HG03558 (cell line): ENCODE data around the gene SNX27.
"Not testable (repeated sequence)": the region's sequence is repeated elsewhere in the genome, so short reads cannot be mapped to it uniquely, and the experiment has no call there.

Experiments used
- ATAC-seq: cut with Tn5 transposase; IDR thresholded peaks from one replicate; pipeline ENCODE4 v1.9.1; 2021; ENCODE audit warnings: moderate number of reproducible peaks; ENCODE audit not compliant: unreplicated experiment; ENCODE audit errors: extremely low read depth

The SNX27 gene

DNA sequence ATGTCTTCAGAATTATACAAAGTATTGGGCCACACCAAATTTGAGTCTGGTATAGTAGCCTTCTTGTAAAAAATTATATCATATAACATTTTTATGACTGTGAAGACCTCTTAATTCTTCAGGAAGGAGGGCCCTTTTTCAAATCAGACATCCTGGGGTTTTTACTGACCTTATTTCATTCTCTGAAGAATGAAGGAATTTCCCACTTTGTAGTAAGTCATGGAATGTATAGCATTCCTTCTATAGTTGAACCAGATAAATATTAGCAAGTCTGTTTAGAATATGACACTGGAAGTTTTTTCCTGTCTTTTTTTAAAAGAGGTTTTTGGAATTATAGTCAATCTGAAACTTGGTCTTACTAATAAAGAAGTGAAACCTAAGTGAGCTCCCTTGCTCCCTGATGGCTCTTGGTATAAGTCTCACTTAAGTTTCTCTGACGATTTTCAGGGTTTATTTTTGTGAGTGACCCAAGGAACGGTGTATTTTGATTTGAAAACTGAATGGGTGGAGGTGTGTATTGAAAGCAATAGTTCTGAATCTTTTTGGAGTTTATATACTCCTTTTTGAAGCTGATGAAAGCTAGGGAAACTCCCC lies 23.7 kb downstream of the SNX27 start:
- no peak for ATAC-seq

GRCh38 chr1:151638074-151638775 lies 26.4 kb downstream of the SNX27 start:
- ATAC-seq: no peak

DNA sequence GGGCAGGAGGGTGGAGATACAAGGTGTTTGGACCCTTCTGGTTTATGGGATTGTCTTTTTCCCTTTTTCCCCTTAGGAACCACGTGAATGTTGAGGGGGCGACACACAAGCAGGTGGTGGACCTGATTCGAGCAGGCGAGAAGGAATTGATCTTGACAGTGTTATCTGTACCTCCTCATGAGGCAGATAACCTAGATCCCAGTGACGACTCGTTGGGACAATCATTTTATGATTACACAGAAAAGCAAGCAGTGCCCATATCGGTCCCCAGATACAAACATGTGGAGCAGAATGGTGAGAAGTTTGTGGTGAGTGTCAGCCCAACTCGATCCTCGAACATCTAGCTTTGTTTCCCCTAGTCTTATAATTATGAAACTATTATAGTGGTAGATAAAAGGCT lies 27.0 kb downstream of the SNX27 start:
- ATAC-seq: no peak

DNA sequence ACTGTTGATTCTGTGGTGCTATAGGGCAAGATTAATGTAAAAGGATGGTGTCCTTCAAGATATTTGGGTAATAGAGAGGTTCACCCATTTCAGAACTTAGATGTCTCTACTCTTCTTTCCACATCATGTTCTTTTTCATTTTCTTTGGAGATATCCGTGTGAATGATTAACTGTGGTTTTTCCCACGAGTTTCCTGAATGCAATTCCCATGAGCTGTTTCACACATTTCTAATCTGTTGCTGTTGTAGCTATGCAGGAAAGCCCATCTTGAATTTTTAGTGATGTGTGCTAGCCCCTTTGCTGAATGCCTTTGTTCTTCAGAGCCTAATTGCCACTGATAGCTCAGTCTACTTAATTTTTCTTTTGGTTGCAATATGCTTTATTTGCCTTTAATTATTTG lies 27.6 kb downstream of the SNX27 start:
- ATAC-seq: no peak

DNA sequence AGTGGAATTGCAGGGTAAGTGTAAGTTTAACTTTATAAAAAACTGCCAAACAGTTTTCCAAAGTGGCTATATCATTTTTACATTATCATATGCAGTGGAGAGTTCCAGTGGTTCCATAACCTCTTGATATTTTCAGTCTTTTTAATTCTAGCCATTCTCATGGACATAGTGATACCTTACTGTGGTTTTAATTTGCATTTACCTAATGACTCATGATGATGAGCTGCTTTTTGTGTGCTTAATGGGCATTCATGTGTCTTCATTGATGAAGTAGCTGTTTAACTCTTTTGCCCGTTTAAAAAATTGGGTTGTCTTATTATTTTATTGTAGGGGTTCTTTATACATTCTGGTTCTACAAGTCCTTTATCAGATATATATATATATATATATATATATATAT lies 29.4 kb downstream of the SNX27 start:
- ATAC-seq: no peak

GRCh38 chr1:151643085-151643484 lies 31.2 kb downstream of the SNX27 start:
- ATAC-seq: not testable (repeated sequence)

GRCh38 chr1:151644001-151644400 lies 32.2 kb downstream of the SNX27 start:
- ATAC-seq: no peak

- ATAC-seq: no peak
These were observed 41.5 kb downstream of the SNX27 start for GRCh38 chr1:151653397-151653796.

DNA sequence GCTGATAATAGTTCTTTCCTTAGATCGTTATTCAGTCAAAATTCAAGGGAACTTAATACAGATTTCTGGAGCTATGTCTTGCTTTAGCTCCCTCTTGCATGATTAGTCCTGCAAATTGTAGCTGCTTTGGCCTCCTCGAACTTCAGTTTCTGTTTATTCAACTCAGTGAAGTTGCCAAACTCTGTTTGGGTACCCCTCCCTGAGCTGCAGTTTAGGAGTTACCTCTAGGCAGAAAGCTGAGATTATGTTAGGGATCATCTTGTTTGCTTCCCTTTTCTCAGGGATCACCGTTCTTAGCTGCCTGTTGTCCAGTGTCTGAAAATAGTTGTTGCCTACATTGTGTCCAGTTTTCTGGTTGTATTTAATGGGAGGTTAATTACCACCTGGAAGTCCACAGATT lies 43.5 kb downstream of the SNX27 start:
- no peak for ATAC-seq

DNA sequence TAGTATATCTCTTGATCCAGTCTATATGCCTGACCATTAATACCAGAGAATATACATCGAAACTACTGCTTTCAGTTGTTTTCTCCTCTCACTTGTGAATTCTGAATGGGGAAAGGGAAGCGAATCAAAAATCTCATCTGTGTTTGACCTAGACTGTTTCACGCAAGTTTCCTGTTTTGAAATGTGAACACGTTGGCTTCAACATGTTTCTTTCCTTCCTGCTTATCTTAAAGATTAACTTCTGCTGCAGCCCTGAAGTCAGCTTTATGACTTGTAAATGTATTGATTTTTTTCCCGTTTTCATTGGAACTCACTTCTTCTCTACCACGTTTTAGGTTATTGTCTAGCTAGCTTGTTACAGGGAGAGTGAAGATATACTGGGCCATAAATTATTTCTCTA lies 49.9 kb downstream of the SNX27 start:
- no peak for ATAC-seq

DNA sequence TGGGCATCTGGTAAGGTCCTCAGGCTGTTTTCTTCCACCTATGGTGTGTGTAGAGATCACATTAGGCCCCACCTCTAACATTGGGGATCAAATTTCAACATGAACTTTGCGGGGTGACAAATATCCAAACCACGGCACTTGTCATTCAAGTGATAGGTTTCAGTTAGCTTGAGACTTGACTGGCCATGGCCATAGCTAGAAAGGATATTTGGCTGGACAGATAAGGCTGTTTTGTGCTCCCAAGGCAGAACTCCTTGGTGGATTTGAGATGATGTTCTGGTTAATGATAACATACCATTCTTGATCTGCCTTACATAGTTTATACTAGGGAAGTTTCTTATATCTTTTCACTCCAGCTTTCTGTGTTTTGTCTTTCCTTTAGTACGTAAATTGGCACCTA lies 56.2 kb downstream of the SNX27 start:
- ATAC-seq: no peak

GRCh38 chr1:151670036-151670675 lies 58.3 kb downstream of the SNX27 start:
- not testable (repeated sequence) for ATAC-seq

DNA sequence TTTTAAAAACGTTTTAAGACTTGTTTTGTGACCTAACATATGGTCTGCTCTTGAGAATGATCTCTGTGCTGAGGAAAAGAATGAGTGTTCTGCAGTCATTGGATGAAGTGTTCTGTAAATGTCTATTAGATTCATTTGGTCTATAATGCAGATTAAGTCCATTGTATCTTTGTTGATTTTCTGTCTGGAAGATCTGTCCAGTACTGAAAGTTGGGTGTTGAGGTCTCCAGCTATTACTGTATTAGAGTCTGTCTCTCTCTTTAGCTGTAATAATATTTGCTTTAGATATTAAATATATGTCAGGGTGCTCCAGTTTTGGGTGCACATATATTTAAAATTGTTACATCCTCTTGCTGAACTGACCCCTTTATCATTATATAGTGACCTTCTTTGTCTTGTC lies 61.6 kb downstream of the SNX27 start:
- no peak for ATAC-seq

- no peak for ATAC-seq
These were observed 68.5 kb downstream of the SNX27 start for GRCh38 chr1:151680391-151680790.

GRCh38 chr1:151680826-151681225 lies 69.0 kb downstream of the SNX27 start:
- no peak for ATAC-seq

GRCh38 chr1:151681923-151682322 lies 70.1 kb downstream of the SNX27 start:
- no peak for ATAC-seq

GRCh38 chr1:151682901-151683300 lies 71.1 kb downstream of the SNX27 start:
- ATAC-seq: not testable (repeated sequence)

- ATAC-seq: no peak
These were observed 72.3 kb downstream of the SNX27 start for GRCh38 chr1:151684128-151684527.

DNA sequence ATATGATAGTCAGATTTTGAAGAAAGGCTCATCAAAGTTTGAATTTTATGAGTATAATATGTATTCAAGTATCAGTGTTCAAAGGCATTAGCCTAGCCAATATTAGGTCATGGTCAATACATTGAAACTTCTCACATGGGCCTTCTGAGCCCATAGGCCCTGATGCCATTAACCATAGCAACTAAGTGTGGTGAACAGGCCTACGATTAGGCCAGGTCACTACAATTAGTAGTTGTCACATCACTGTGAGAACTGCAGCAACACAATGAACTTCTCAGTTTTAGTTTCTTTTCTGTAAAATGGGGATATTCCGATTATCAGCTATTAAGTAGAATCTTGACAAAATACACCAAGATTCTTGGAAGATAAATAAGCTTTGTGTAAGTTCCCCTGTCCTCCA lies 74.7 kb downstream of the SNX27 start:
- no peak for ATAC-seq

GRCh38 chr1:151689494-151689893 lies 77.6 kb downstream of the SNX27 start:
- ATAC-seq: no peak

- no peak for ATAC-seq
These were observed 80.4 kb downstream of the SNX27 start for GRCh38 chr1:151692226-151692625.
